AG09309 (cell line): Measurements from ENCODE around the gene SUFU.

Source experiments
- DNase-seq: peaks from one replicate; pipeline ENCODE4 v3.0.0-alpha.2; 2010; ENCODE audit warnings: low read depth
- H3K4me3 ChIP-seq: 2 replicates; pipeline ENCODE4 v1.5.1; 2011; ENCODE audit warnings: mild to moderate bottlenecking, low read depth, low read length, moderate library complexity; ENCODE audit not compliant: control insufficient read depth
- CTCF ChIP-seq: IDR thresholded peaks from 2 replicates; pipeline ENCODE4 v1.5.1; 2011; ENCODE audit warnings: mild to moderate bottlenecking, low read depth, low read length, inconsistent platforms; ENCODE audit not compliant: insufficient read depth, control insufficient read depth; ENCODE audit errors: missing control alignments

SUFU gene

GRCh38 chr10:102654969-102655368, 151.2 kb downstream of the SUFU start:
- TF ChIP-seq CTCF: no peak
- no peak overlapping the region for H3K4me3 ChIP-seq
- no peak for DNase-seq

DNA sequence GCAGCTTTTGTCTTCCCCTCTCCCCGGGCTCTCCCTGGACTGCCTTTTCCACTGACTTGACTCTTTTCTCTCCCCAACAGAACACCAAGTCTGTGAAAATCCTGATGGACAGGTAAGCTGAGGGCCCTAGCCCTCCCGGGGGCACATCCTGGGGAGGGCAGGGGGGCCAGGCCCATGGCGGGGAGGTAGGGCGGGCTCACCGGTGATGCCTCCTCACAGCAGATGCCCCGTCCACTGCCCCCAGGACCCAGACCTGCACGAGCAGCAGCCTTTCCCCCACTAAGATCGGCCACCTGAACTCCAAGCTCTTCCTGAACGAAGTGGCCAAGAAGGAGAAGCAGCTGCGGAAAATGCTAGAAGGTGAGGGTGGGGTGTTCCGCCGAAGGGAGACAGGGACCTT, 152.3 kb downstream of the SUFU start:
- H3K4me3 ChIP-seq: no peak overlapping the region
- TF ChIP-seq CTCF: no peak
- no peak for DNase-seq

DNA sequence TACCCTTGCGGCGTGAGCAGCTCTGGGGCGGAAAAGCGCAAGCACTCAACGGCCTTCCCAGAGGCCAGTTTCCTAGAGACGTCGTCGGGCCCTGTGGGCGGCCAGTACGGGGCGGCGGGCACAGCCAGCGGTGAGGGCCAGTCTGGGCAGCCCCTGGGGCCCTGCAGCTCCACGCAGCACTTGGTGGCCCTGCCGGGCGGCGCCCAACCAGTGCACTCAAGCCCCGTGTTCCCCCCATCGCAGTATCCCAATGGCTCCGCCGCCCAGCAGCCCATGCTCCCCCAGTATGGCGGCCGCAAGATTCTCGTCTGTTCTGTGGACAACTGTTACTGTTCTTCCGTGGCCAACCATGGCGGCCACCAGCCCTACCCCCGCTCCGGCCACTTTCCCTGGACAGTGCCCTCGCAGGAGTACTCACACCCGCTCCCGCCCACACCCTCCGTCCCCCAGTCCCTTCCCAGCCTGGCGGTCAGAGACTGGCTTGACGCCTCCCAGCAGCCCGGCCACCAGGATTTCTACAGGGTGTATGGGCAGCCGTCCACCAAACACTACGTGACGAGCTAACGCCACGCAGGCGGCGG, 153.1 kb downstream of the SUFU start:
- no peak for DNase-seq

GRCh38 chr10:102657451-102657850, 153.7 kb downstream of the SUFU start:
- DNase-seq: no peak
- no peak for TF ChIP-seq CTCF
- no peak overlapping the region for H3K4me3 ChIP-seq

More for the DNA sequence above, 153.1 kb downstream of the SUFU start:
- no peak for TF ChIP-seq CTCF
- no peak overlapping the region for H3K4me3 ChIP-seq

- H3K4me3 ChIP-seq: no peak overlapping the region
- no peak for DNase-seq
- no peak for TF ChIP-seq CTCF
Measured at GRCh38 chr10:102657984-102658724, 154.4 kb downstream of the SUFU start.

GRCh38 chr10:102658802-102659201, 155.0 kb downstream of the SUFU start:
- TF ChIP-seq CTCF: no peak
- H3K4me3 ChIP-seq: no peak overlapping the region
- DNase-seq: no peak
